GM21515 (cell line): ENCODE data around the gene SHANK2.
"Not testable (repeated sequence)": the region's sequence is repeated elsewhere in the genome, so short reads cannot be mapped to it uniquely, and the experiment has no call there.

Source experiments
- ATAC-seq: cut with Tn5 transposase; IDR thresholded peaks from one replicate; pipeline ENCODE4 v1.9.1; 2021; ENCODE audit not compliant: unreplicated experiment

Gene SHANK2

GRCh38 chr11:71245601-71246391 lies 6.6 kb downstream of the SHANK2 start:
- ATAC-seq: no peak

- no peak for ATAC-seq
These were observed 8.1 kb downstream of the SHANK2 start for GRCh38 chr11:71244116-71244810.

- no peak for ATAC-seq
These were observed 10.0 kb downstream of the SHANK2 start for GRCh38 chr11:71242391-71242790.

GRCh38 chr11:71241721-71242259 lies 10.6 kb downstream of the SHANK2 start:
- no peak for ATAC-seq

GRCh38 chr11:71240865-71241691 lies 11.3 kb downstream of the SHANK2 start:
- ATAC-seq: no peak

- no peak for ATAC-seq
These were observed 12.2 kb downstream of the SHANK2 start for GRCh38 chr11:71240061-71240690.

- no peak for ATAC-seq
These were observed 12.8 kb downstream of the SHANK2 start for GRCh38 chr11:71239581-71239980.

- no peak for ATAC-seq
These were observed 13.4 kb downstream of the SHANK2 start for GRCh38 chr11:71238941-71239340.

GRCh38 chr11:71238285-71238875 lies 14.0 kb downstream of the SHANK2 start:
- ATAC-seq: no peak

GRCh38 chr11:71237853-71238252 lies 14.5 kb downstream of the SHANK2 start:
- ATAC-seq: no peak

GRCh38 chr11:71236836-71237475 lies 15.4 kb downstream of the SHANK2 start:
- ATAC-seq: no peak

- no peak for ATAC-seq
These were observed 16.7 kb downstream of the SHANK2 start for GRCh38 chr11:71235719-71236118.

GRCh38 chr11:71233896-71234852 lies 18.2 kb downstream of the SHANK2 start:
- ATAC-seq: not testable (repeated sequence)

GRCh38 chr11:71232364-71232763 lies 20.0 kb downstream of the SHANK2 start:
- ATAC-seq: no peak

GRCh38 chr11:71228961-71229360 lies 23.4 kb downstream of the SHANK2 start:
- no peak for ATAC-seq

- no peak for ATAC-seq
These were observed 25.2 kb downstream of the SHANK2 start for GRCh38 chr11:71227058-71227659.

GRCh38 chr11:71223671-71224660 lies 28.4 kb downstream of the SHANK2 start:
- no peak for ATAC-seq
